GM21526 (cell line): ENCODE results near the gene IPO8.
"Not testable (repeated sequence)": the region's sequence is repeated elsewhere in the genome, so short reads cannot be mapped to it uniquely, and the experiment has no call there.

Experiments
- ATAC-seq: cut with Tn5 transposase; IDR thresholded peaks from one replicate; pipeline ENCODE4 v1.9.1; 2021; ENCODE audit warnings: moderate library complexity; ENCODE audit not compliant: unreplicated experiment, low FRiP score

IPO8 gene

DNA sequence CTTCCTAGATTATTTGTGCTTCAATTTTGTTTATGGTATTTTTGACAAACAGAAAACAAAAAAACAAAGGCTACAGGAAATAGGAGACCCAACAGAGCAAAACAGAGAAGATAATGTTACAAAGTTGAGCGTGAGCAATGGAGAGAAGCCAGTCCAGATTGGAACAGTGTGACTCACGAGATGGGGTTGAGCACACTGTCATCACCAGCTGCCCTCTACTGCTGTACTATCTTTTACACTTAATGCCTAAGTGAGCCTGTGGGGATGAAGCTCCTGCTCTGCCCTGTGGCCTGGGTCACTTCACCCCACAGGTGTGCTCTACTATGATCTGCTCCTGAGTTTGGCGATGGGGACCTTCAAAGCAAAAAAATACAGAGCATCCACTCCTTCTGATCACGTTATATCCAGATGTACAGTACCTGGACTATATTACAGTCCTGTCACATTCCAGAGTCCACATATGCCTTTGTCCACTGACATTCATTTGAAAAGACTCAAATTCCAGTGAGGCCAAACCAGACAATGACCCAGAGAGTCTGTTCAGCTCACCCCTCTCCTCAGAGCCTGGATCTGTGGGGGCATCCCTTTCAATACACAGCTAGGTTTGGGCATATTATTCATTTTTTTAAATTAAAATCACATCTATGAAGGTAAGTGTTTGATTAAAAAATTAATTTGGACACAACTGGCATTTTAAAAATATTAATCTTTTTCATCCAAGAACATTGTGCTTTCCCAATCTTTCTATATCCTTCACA is 4.4 kb downstream of the IPO8 start:
- ATAC-seq: no peak

- no peak for ATAC-seq
Measured at GRCh38 chr12:30687265-30687986, 8.2 kb downstream of the IPO8 start.

DNA sequence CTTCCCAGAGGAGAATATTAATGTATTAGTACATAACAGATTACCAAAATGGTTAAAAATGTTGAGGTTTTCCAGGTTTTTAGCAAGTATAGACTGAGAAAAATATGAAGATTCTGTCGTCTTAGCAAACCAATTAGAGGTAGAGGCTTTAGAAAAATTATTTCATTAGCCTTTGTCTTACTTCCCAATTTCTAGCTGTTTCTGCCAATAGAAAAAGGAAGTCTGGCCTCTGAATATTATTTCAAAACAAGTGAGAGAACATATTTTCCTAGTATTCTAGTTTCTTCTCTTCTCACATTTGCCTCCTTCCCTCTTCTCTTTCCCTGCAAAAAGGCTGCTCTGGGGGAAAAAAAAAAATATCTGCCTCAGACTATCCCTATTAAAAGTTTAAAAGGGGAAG is 16.4 kb downstream of the IPO8 start:
- no peak for ATAC-seq

GRCh38 chr12:30678221-30678620 is 17.4 kb downstream of the IPO8 start:
- ATAC-seq: no peak

DNA sequence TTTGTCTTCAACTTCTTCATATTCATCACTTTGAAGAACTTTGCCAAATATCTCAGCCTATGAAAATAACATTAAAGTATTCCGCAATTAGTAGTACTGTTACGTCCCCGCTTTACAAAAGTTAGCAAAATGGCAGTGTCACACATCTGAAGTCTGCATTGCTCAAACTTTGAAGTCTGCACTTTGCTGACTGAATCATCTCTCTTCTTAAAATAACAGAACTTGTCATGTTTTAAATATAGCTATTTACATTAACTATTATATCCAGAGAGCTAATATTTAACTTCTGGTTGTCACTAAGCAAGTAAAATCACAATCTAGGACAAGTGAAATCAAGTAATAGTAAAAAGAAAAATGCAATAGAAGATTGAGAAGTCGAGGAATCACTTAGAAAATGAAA is 34.5 kb downstream of the IPO8 start:
- ATAC-seq: no peak

- ATAC-seq: no peak
Measured at GRCh38 chr12:30652034-30652696, 43.5 kb downstream of the IPO8 start.

DNA sequence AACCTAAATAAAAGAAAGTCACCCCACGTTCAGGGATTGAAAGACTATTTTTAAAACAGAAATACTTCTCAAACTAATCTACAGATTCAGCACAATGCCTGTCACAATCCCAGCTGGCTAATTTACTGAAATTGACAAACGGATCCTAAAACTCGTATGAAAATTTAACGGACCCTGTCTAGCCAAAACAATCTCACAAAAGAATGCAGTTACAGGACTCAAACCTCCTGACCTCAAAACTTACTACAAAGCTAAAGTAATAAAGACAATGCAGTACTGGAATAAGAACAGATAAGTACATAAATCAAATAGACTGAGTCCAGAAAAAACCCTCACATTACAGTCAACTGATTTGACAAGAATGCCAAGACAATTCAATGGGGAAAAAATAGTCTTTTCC is 48.8 kb downstream of the IPO8 start:
- no peak for ATAC-seq

GRCh38 chr12:30643366-30643765 is 52.3 kb downstream of the IPO8 start:
- ATAC-seq: no peak

DNA sequence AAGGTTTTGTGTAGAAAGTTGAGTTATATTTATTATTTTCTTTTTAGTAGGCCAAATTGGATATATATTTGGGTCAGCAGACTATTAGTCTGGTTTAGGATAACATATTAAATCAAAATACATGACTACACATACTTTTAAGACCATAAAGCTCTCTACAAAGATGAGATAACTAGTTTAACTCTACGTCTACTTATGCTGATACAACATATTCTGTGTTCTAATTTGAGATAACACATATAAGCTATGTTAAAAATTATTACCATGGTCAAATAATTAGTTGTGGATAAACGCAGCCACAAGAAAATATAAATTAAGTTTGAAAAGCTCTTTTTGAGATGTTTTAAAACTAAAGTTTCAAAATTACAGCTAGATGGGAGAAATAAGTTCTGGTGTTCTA is 55.3 kb downstream of the IPO8 start:
- no peak for ATAC-seq

GRCh38 chr12:30635385-30635784 is 60.3 kb downstream of the IPO8 start:
- ATAC-seq: no peak

DNA sequence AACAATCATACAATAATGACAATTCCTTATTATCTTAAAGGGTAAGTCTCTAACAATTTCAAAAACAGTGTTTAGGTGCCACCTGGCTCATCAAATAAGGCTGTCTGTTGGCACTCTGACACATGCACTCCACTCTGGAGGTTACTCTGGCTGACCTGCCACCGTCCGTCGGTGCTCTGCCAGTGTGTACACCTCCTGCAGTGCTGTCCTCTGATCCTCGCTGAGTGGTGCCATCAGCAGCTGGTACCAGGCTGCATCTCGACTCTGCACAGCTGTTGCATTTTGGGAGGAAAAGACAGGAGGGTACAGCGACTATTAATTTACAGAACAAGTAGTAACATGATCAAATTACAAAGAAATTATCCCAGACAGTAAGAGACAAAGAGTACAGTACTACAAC is 63.9 kb downstream of the IPO8 start:
- ATAC-seq: no peak

DNA sequence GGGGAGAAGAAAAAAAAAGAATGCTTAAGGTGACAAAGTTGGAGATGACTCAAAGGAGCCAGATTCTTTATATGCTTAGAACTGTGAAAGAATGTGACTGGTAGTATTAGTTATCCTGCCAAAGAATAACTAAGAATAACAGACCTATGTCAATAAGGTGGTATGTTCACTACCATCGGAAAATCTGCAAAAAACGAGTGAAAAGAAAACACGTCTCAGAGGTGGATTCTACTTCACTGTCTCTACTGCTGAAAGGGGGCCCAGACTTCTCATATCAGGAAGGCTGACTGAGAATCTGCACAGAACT is 64.7 kb downstream of the IPO8 start:
- ATAC-seq: no peak

DNA sequence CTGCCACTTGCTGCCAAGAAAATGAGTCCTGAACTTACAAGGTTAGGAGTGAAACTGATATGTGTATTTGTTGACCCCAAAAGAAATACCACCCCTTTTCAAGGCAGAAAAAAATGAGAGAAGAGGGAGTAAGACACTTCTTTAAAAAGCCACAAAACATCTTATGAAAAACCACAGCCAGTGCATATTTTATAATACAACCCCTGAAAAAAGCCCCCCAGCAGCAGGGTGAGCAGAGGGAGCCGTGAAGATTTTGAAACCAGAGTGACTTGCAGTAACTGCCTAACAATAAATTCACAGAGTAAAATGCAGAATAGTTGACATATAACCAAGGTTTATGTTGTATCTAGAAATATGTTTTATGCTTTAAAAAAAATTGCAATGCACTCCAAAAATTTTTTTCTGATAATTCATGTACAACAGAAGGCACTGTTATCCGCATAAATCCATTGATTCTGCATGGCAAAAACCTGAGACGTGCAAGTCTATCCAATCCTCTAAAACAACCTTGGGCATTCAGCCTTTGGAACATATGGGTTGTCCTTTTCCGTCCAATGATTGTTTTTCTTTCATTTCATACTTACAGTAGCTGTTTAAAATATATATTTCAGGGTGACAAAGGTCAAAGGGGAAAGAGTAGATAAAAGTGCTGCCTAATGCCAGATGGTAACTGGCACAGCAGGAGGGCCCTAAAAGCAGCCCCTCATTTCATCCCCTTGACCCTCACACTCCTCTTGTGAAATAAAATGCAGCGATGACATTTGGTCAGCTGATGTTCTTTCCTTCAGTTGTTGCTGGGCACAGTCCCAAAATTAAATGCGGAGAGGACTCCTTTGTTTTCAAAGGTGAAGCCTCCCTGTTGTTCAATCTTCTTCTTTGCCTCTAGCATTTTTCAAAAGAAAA is 65.3 kb downstream of the IPO8 start:
- no peak for ATAC-seq

- no peak for ATAC-seq
Measured at GRCh38 chr12:30626847-30627246, 68.8 kb downstream of the IPO8 start.

DNA sequence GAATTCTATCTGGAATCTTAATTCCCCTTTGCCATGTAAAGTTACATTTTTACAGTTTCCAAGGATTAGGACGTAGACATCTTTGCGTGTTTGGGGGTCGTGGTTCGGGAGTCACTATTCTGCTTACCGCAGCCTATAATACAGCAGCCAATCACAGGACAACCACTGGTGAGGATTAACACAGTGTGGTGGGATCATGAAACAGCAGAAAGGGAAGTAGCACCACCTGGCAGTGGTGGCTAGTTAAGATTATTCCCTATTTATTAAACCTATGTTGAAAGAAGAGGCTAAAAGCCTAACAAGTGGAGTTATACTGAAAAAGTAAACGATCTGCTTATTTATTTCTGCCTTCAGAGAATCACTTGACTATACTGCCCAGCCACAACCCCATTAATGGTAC is 71.7 kb downstream of the IPO8 start:
- ATAC-seq: no peak

DNA sequence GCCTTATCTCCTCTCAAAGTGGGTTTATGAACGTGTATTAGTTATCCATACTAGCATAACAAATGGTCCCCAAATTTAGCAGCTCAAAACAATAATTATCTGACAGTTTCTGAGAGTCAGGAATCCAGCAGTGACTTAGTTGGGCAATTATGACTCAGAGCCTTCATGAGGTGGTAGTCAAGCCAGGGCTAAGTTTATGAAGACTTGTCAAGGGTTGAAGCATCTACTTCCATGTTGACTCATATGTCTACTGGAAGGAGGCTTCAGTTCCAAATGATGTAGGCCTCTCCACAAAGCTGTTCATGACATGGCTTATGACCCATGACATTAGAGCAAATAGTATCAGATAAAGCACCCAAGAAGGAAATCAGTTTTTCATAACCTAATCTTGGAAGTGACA is 73.2 kb downstream of the IPO8 start:
- ATAC-seq: peak; percentile 81

GRCh38 chr12:30621663-30622241 is 73.9 kb downstream of the IPO8 start:
- not testable (repeated sequence) for ATAC-seq

DNA sequence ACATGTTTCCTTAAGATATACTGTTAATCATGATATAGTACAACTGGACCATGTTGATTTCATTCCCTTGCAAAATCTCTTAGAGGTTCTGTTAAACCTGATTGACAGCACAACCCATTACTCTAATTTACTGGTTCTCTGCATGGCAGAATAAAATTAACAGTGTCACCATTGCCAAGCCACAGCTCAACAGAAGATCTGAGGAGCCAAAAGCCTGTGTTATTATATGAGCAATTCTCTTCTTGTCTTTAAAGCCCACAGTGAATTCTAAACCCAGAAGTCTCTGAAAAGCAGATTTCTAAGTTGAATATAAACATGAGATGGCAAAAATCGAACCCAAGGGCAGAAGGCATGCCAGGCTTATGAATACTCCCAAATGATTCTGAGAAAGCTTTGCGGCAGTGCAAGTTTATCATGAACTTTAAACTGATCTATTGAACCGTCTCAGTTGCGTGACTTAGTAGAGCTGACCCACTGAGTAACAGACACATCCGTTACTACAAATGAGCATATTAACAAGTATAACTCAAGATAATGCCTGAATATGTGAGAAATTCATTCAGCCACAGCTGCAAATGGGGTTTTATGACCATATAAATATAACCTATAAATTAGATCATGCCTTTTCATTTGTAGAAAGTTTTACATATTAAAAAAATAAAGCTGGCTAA is 78.2 kb downstream of the IPO8 start:
- ATAC-seq: no peak

DNA sequence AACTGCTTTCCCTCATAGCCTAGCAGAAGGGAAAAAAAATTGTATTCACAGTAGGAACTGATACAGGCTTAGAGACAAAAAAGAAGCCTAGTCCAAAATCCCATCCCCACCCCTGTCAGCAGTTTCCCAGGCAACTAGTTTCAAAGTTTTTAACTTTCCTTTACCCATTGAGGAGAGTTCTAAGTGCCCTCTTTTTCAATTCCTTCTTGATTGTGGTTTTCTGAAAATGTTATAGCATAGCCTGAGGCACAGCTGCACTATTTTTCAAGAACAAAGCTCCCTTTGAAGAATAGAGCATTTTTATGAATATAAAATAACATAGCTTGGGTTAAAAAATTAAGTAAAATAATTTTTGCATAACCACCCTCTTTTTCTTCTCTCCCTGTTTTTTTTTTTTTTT is 81.6 kb downstream of the IPO8 start:
- no peak for ATAC-seq
